GM23338 (cell line): Measurements from ENCODE around the gene GDPD1. TPM values are rescaled to one million over a fixed set of nuclear protein-coding genes. Genes with fewer than 3 reads are reported as not detected.

Experiments
- ATAC-seq: fragments of 200-7000 bp; cut with Tn5 transposase; 3 replicates; pipeline ENCODE4 v1.9.1; 2020
- DNase-seq: peaks from one replicate; pipeline ENCODE4 v3.0.0-alpha.2; 2015; ENCODE audit warnings: low spot score
- H2AFZ ChIP-seq: fragments of 200-600 bp; sonication (generic); 2 replicates; pipeline ENCODE4 v1.8.0; 2016; ENCODE audit warnings: antibody characterized with exemption, mild to moderate bottlenecking, moderate library complexity
- H3F3A ChIP-seq: fragments of 200-600 bp; sonication (generic); replicated peaks from 2 replicates; pipeline ENCODE4 v1.8.0; 2017; ENCODE audit warnings: antibody characterized with exemption, mixed run types, low read depth
- H3K27ac ChIP-seq: fragments of 200-600 bp; sonication (generic); 2 replicates; pipeline ENCODE4 v1.6.1; 2016; ENCODE audit warnings: low read depth
- H3K27me3 ChIP-seq: fragments of 200-600 bp; sonication (generic); 2 replicates; pipeline ENCODE4 v1.8.0; 2016; ENCODE audit warnings: mild to moderate bottlenecking, mixed run types, moderate library complexity; ENCODE audit not compliant: insufficient read depth
- H3K36me3 ChIP-seq: fragments of 200-600 bp; sonication (generic); 2 replicates; pipeline ENCODE4 v1.8.0; 2016; ENCODE audit warnings: mild to moderate bottlenecking; ENCODE audit not compliant: insufficient read depth
- H3K4me1 ChIP-seq: fragments of 200-600 bp; sonication (generic); 2 replicates; pipeline ENCODE4 v1.8.0; 2016; ENCODE audit warnings: mild to moderate bottlenecking, moderate library complexity; ENCODE audit not compliant: insufficient read depth
- H3K4me2 ChIP-seq: fragments of 200-600 bp; sonication (generic); 2 replicates; pipeline ENCODE4 v1.7.1; 2017; ENCODE audit warnings: mixed run types
- H3K4me3 ChIP-seq: fragments of 200-600 bp; sonication (generic); 2 replicates; pipeline ENCODE4 v1.6.1; 2016; ENCODE audit warnings: mixed run types
- H3K79me2 ChIP-seq: fragments of 200-600 bp; sonication (generic); replicated peaks from 2 replicates; pipeline ENCODE4 v1.8.0; 2017; ENCODE audit warnings: mild to moderate bottlenecking; ENCODE audit not compliant: insufficient read depth
- H3K9me2 ChIP-seq: fragments of 200-600 bp; sonication (generic); 2 replicates; pipeline ENCODE4 v1.8.0; 2017; ENCODE audit not compliant: insufficient read depth
- H4K20me1 ChIP-seq: fragments of 200-600 bp; sonication (generic); replicated peaks from 2 replicates; pipeline ENCODE4 v1.8.0; 2017; ENCODE audit warnings: mild to moderate bottlenecking; ENCODE audit not compliant: insufficient read depth
- H3K27ac Mint-ChIP-seq: 2 replicates; pipeline ENCODE4 v1.8.0; 2020; ENCODE audit warnings: inconsistent platforms, mild to moderate bottlenecking, moderate library complexity, mixed read lengths
- H3K27me3 Mint-ChIP-seq: 3 replicates; pipeline ENCODE4 v1.8.0; 2022; ENCODE audit warnings: low read depth, mild to moderate bottlenecking, moderate library complexity, mixed read lengths, inconsistent platforms; ENCODE audit not compliant: insufficient read depth, poor library complexity
- H3K36me3 Mint-ChIP-seq: 3 replicates; pipeline ENCODE4 v1.8.0; 2021; ENCODE audit warnings: low read depth, mild to moderate bottlenecking, inconsistent platforms, moderate library complexity, mixed read lengths
- H3K4me1 Mint-ChIP-seq: 3 replicates; pipeline ENCODE4 v1.8.0; 2020; ENCODE audit warnings: mild to moderate bottlenecking, inconsistent platforms, mixed read lengths
- H3K4me3 Mint-ChIP-seq: 3 replicates; pipeline ENCODE4 v1.8.0; 2021; ENCODE audit warnings: moderate library complexity, mild to moderate bottlenecking, inconsistent platforms, mixed read lengths
- H3K9me3 Mint-ChIP-seq: 3 replicates; pipeline ENCODE4 v1.8.0; 2020; ENCODE audit warnings: moderate library complexity, mild to moderate bottlenecking, inconsistent platforms, mixed read lengths
- ETS1 ChIP-seq: IDR thresholded peaks from 2 replicates; pipeline ENCODE4 v1.6.1; 2016; ENCODE audit warnings: antibody characterized with exemption
- EZH2 ChIP-seq: fragments of 200-600 bp; sonication (generic); IDR thresholded peaks from one replicate; pipeline ENCODE4 v1.8.0; 2017; ENCODE audit warnings: antibody characterized with exemption, mild to moderate bottlenecking, low read depth; ENCODE audit not compliant: unreplicated experiment
- EZH2phosphoT487 ChIP-seq: fragments of 200-600 bp; sonication (generic); IDR thresholded peaks from one replicate; pipeline ENCODE4 v1.8.1; 2018; ENCODE audit warnings: antibody characterized with exemption; ENCODE audit not compliant: unreplicated experiment
- JUNB ChIP-seq: IDR thresholded peaks from one replicate; pipeline ENCODE4 v1.6.1; 2016; ENCODE audit warnings: antibody characterized with exemption; ENCODE audit not compliant: unreplicated experiment
- NANOG ChIP-seq: IDR thresholded peaks from 2 replicates; pipeline ENCODE4 v1.6.1; 2016; ENCODE audit warnings: antibody characterized with exemption, borderline replicate concordance
- POLR2AphosphoS5 ChIP-seq: IDR thresholded peaks from 2 replicates; pipeline ENCODE4 v1.6.1; 2016; ENCODE audit warnings: antibody characterized with exemption, low read depth
- STAT1 ChIP-seq: IDR thresholded peaks from one replicate; pipeline ENCODE4 v1.6.1; 2016; ENCODE audit warnings: antibody characterized with exemption; ENCODE audit not compliant: unreplicated experiment
- ZNF114 ChIP-seq: fragments of 250-450 bp; sonication (Bioruptor Pico); IDR thresholded peaks from 2 replicates; pipeline ENCODE4 v1.5.0; 2020; ENCODE audit warnings: mild to moderate bottlenecking, moderate library complexity
- ZNF331 ChIP-seq: fragments of 250-450 bp; sonication (Bioruptor Pico); IDR thresholded peaks from 2 replicates; pipeline ENCODE4 v1.5.0; 2020; ENCODE audit warnings: low read depth, mild to moderate bottlenecking, moderate library complexity
- ZNF462 ChIP-seq: fragments of 250-450 bp; sonication (Bioruptor Pico); IDR thresholded peaks from 2 replicates; pipeline ENCODE4 v1.5.0; 2020; ENCODE audit warnings: mild to moderate bottlenecking, moderate library complexity
- polyA plus RNA-seq: library from polyadenylated mRNA; unstranded; fragments of >200 nt; fragmentation: Nextera tagmentation; extraction: Ambion mirVana; gene quantifications from 2 replicates; pipeline ENCODE4 v1.2.1, GENCODE V29; 2016
- total RNA-seq: library from RNA; depleted of rRNA; stranded (reverse); fragments of >200 nt; shearing (Covaris generic); gene quantifications from 2 replicates; pipeline ENCODE4 v1.2.3, GENCODE V29; 2014
- TF ChIP-seq, protein P1 (sequence below): IDR thresholded peaks from one replicate; pipeline ENCODE4 v1.6.1; 2018; ENCODE audit warnings: antibody characterized with exemption; ENCODE audit not compliant: unreplicated experiment
- TF ChIP-seq, protein P2 (sequence below), 2 experiments: fragments of 200-600 bp in 1 of 2; sonication (generic) in 1 of 2; conservative IDR thresholded peaks; 2 replicates each; pipeline versions ENCODE4 v1.5.1 to v1.6.1; 2016 to 2017; ENCODE audit warnings: antibody characterized with exemption in 2 of 2, low read depth in 2 of 2, mild to moderate bottlenecking in 2 of 2, moderate library complexity in 1 of 2

GDPD1 gene
- total and polyA plus RNA-seq, 2 experiments from 2014 or later: 6.8 to 7.8 TPM

DNA sequence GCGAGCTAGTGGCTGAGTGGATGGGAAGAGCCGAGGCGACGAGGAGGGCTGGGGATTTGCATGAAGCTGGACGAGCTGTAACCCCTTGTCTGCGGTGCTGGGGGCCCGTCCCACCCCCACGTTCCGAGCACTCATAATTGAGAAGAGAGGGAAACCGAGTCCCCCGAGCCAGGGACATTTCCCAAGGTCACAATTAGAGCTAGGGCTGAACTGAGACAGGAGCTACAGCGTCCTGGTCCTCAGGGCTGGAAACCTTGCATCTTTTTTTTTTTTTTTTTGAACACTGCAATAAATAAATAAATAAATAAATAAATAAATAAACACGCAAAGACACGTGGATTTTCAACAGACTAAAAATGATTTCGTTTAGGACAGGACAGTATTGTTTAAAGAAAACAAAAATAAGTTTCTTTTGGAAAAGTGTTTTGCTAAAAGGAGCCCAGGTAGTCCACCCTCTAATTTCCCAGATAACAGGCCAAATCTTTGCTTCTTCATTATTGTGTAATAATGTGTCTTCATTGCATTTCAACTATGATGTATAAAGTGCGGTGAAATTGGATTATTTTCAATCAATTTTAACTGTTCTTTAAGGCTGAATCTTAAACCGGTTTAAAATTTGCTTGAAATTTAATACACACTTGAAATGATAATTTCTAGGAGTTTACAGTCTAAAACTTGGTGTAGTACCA is 992 bp downstream of the GDPD1 start (continued):
- TF ChIP-seq NANOG: no peak
- no peak for TF ChIP-seq JUNB
- no peak for TF ChIP-seq EZH2phosphoT487
- TF ChIP-seq EZH2: no peak
- TF ChIP-seq ZNF114 (CRISPR knock-in tag): no peak
- no peak for TF ChIP-seq ZNF331 (CRISPR knock-in tag)

GRCh38 chr17:59223813-59224212 is 3.5 kb downstream of the GDPD1 start:
- ATAC-seq (no peak), DNase-seq (no peak)
- no peaks in the 10 kb centered on the region for H3K36me3 ChIP-seq
- H3K27ac Mint-ChIP-seq: no peak overlapping the region
- no peaks in the 10 kb centered on the region for H3K4me1 ChIP-seq
- no peak overlapping the region for H3K27ac ChIP-seq
- H4K20me1 ChIP-seq: no peaks in the 10 kb centered on the region
- H2AFZ ChIP-seq: no peak overlapping the region
- H3K79me2 ChIP-seq: no peaks in the 10 kb centered on the region
- H3K27me3 ChIP-seq: peaks cover 9% of the 10 kb centered on the region; the same call in 1 of the 2 replicates
- H3F3A ChIP-seq: 0 out of 2 replicates have a peak, but pooled peaks cover 6% of the 10 kb centered on the region
- H3K36me3 Mint-ChIP-seq: no peaks in the 10 kb centered on the region
- H3K27me3 Mint-ChIP-seq: peaks cover 5% of the 10 kb centered on the region
- H3K4me2 ChIP-seq: no peak overlapping the region
- H3K4me1 Mint-ChIP-seq: peaks cover 6% of the 10 kb centered on the region; the same call in 2 of the 3 replicates
- H3K9me3 Mint-ChIP-seq: no peaks in the 10 kb centered on the region
- no peak overlapping the region for H3K4me3 Mint-ChIP-seq
- no peaks in the 10 kb centered on the region for H3K9me2 ChIP-seq
- H3K4me3 ChIP-seq: no peak overlapping the region
- TF ChIP-seq ETS1: no peak
- TF ChIP-seq, protein P1, sequence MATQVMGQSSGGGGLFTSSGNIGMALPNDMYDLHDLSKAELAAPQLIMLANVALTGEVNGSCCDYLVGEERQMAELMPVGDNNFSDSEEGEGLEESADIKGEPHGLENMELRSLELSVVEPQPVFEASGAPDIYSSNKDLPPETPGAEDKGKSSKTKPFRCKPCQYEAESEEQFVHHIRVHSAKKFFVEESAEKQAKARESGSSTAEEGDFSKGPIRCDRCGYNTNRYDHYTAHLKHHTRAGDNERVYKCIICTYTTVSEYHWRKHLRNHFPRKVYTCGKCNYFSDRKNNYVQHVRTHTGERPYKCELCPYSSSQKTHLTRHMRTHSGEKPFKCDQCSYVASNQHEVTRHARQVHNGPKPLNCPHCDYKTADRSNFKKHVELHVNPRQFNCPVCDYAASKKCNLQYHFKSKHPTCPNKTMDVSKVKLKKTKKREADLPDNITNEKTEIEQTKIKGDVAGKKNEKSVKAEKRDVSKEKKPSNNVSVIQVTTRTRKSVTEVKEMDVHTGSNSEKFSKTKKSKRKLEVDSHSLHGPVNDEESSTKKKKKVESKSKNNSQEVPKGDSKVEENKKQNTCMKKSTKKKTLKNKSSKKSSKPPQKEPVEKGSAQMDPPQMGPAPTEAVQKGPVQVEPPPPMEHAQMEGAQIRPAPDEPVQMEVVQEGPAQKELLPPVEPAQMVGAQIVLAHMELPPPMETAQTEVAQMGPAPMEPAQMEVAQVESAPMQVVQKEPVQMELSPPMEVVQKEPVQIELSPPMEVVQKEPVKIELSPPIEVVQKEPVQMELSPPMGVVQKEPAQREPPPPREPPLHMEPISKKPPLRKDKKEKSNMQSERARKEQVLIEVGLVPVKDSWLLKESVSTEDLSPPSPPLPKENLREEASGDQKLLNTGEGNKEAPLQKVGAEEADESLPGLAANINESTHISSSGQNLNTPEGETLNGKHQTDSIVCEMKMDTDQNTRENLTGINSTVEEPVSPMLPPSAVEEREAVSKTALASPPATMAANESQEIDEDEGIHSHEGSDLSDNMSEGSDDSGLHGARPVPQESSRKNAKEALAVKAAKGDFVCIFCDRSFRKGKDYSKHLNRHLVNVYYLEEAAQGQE: no peak
- TF ChIP-seq ZNF462 (CRISPR knock-in tag): no peak
- no peak for TF ChIP-seq NANOG
- TF ChIP-seq, protein P2, sequence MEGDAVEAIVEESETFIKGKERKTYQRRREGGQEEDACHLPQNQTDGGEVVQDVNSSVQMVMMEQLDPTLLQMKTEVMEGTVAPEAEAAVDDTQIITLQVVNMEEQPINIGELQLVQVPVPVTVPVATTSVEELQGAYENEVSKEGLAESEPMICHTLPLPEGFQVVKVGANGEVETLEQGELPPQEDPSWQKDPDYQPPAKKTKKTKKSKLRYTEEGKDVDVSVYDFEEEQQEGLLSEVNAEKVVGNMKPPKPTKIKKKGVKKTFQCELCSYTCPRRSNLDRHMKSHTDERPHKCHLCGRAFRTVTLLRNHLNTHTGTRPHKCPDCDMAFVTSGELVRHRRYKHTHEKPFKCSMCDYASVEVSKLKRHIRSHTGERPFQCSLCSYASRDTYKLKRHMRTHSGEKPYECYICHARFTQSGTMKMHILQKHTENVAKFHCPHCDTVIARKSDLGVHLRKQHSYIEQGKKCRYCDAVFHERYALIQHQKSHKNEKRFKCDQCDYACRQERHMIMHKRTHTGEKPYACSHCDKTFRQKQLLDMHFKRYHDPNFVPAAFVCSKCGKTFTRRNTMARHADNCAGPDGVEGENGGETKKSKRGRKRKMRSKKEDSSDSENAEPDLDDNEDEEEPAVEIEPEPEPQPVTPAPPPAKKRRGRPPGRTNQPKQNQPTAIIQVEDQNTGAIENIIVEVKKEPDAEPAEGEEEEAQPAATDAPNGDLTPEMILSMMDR (conservative IDR thresholded peaks at IDR 0.05; ENCODE audit: low read depth in 2 of 2): no peak
- TF ChIP-seq STAT1: no peak
- no peak for TF ChIP-seq EZH2
- no peak for TF ChIP-seq ZNF331 (CRISPR knock-in tag)
- TF ChIP-seq EZH2phosphoT487: no peak
- no peak for TF ChIP-seq POLR2AphosphoS5
